GM19193 (cell line): ENCODE data around the gene SLC25A25.
A peak's percentile ranks its signal among the peaks of the same experiment; 100 is the strongest.

ENCODE experiments used
- POLR2A ChIP-seq: IDR thresholded peaks from 4 replicates; pipeline ENCODE4 v1.6.1; 2011; ENCODE audit not compliant: insufficient read depth, insufficient read length; ENCODE audit errors: extremely low read depth

The SLC25A25 gene

GRCh38 chr9:128098297-128099230, 30.5 kb downstream of the SLC25A25 start:
- TF ChIP-seq POLR2A, result no peak

DNA sequence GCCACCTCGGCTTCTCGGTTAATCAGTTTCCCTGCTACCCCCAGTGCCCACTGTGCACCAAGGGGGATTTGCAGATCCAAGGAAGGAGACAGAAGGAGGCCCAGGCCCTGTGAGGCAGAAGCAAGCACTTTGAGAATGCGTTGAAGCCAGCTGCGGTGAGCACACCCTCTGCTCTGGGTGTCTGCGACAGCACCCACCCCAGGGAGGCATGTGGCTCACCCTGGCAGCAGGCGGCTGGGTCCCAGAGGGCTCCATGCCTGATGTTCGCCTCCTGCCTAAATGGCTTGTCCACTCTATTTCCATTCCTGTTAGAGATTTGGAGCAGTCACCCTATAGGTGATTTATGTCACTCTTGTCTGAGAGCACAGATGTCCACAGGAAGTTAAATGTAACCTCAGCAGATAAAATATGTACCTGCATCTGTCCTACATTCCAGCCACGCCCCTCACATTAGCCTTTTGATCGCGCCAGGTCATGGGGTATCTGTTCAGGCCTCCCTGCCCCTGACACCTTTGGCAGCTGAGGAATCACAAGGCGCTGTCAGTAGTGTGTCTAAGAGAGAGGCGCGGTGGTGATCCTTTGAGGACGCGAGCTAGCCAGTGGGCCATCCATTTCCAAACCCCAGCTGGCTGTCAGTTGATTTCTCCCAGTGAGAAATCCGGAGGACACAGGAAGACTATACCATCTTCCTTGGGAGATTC, 31.3 kb downstream of the SLC25A25 start:
- TF ChIP-seq POLR2A, result no peak

DNA sequence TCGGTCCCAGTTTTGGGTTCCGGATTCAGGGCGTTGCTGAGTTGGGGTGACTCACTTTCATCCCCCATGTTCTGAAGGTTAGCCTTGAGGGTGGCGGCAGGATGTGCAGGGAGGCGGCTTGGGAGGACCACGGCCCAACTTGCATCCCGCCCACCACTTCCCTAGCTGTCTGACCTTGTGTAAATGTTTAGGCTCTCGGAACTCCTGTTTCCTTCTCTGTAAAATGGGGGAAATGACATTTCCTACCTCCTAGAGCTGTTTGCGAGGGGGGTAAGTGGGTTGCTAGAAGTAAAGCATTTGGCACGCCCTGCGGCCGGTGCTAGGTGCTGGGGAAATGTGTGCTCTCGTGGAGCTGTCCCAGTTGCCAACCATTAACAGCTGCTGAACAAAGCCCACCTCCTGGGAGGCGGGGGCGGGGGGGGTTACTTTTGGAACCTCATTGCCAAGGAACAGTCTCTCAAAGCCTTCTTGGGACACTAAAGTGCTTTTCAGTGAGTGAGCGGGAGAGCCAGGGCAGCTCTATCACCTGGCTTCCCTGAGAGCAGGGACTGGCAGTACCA, 32.0 kb downstream of the SLC25A25 start:
- TF ChIP-seq POLR2A, result no peak

- no peak for TF ChIP-seq POLR2A
These were observed 32.5 kb downstream of the SLC25A25 start for GRCh38 chr9:128100581-128100980.

DNA sequence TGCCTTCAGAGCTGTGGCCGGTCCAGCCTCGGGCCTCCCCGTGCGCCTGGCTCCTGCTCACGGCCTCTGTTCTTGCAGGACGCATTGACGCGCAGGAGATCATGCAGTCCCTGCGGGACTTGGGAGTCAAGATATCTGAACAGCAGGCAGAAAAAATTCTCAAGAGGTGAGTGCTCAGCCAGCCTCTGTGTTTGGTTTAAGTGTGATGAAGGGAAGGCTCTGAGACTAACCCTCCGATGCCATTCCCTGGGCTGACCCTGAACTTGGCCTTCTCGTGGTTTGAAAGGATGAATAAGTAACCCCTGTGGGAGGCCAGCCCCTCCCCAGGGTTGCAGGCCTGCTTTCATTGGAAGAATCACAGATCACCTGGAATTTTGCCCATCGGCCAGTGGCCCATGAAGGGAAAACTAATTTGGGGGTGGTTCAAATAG, 33.2 kb downstream of the SLC25A25 start:
- no peak for TF ChIP-seq POLR2A

DNA sequence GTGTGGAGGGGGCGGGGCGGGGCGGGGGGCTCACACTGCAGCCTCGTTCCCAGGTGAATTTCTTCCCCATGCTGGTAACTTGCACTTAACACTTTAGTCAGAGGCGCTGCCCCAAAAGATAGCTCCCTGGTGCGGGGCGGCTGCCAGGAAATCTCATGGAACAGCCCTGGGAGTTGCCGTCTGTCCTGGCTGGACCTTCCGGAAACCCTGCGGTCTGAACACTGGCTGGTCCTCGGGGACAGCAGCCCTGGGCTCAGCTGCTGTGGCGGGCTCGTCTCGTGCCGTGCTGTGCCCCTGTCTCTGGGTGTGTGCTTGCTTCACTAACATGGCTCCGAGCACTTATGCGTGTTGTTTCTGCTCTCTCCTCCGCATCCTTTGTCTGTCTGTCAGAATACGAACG, 33.7 kb downstream of the SLC25A25 start:
- TF ChIP-seq POLR2A, result no peak

DNA sequence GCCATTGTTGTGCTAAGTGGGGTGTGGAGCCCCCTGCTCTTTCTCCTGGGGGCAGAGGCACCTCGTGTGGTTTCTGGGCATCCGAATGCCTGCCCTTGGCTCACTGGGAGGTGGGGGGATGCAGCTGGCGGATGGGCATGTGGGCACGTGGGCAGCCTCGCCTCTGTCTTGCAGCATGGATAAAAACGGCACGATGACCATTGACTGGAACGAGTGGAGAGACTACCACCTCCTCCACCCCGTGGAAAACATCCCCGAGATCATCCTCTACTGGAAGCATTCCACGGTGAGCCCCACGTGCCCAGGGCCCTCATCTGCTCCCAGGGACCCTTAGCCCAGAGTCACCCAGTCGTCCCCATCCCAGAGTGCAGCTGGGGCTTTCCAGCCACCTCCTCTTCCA, 34.2 kb downstream of the SLC25A25 start:
- TF ChIP-seq POLR2A, result no peak

DNA sequence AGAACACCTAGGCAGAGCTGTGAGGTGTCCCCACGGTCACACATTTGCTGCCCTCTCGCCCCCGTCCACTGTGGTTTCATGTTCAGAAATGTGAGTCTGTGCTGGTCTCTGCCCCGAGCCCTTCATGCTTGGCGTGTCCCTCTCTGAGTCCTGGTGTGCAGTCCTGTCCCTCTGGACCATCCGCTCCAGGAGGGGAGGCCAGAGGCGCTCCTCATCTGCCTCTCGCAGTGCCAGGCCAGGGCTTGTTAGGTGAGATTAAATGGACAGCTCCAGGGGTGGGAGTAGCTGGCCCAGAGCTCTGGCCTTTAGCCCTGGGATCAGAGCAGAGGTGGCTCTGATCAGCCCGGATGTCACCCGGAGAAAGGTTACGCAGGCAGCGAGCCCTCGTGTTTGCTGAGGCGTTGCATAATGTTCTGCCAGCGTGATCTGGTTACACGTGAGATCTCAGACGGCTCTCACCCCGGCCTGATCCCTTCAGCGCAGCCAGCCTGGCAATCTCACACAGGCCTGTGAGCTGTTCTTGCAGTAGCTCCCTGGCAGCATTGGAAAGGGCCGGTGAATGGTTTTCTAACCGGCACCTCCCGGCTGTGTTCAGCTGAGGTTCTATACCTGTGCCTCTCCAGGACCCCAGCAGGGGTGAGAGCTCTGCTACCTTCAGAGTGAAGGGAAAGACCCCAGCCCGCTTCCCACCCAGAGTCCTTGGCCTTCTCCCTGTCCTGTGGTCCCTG, 35.0 kb downstream of the SLC25A25 start:
- TF ChIP-seq POLR2A, result no peak

DNA sequence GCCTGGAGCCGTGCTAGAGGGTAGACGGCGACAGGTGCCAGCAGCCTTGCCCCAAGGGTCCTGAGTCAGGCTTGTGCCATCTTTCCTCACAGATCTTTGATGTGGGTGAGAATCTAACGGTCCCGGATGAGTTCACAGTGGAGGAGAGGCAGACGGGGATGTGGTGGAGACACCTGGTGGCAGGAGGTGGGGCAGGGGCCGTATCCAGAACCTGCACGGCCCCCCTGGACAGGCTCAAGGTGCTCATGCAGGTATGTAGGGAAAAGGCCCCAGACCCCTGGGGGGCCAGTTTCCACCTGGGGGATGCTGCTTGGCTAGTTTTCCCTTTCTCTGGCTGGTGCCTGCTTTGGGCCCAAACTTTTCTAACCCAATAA, 35.5 kb downstream of the SLC25A25 start:
- peak; percentile 2 for TF ChIP-seq POLR2A

DNA sequence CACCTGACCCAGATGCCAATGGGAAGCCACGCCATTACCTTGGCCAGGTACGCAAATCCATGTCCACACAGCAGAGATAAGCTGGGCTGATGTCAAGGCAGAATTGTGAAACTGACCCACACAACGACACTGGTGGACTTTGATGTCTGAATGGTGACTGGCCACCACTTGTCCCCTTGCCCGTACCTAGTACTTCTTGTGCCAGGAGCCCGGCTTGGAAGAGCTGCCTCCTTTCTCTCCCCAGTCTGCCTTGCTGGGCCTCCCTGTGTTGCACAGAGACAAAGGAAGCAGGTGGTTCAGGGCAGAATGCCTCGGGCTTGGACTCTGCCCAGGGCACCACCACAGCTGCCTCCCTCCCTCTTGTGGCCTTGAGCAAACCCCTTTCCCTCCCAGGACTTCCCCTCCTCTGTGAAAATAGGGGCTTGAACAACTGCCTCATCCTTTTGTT, 36.2 kb downstream of the SLC25A25 start:
- TF ChIP-seq POLR2A, result no peak

- no peak for TF ChIP-seq POLR2A
These were observed 37.6 kb downstream of the SLC25A25 start for GRCh38 chr9:128105538-128106175.

- no peak for TF ChIP-seq POLR2A
These were observed 38.3 kb downstream of the SLC25A25 start for GRCh38 chr9:128106181-128106939.

- no peak for TF ChIP-seq POLR2A
These were observed 39.0 kb downstream of the SLC25A25 start for GRCh38 chr9:128106940-128107467.
